SK-N-SH treated with all-trans-retinoic acid at 6 μM for 48 hours (cell line): Measurements from ENCODE around the gene FHOD3.

Experiments used
- ATAC-seq: fragments of 200-7000 bp; cut with Tn5 transposase; 3 replicates; pipeline ENCODE4 v1.9.1; 2020; ENCODE audit warnings: mild to moderate bottlenecking, moderate library complexity
- BACH2 ChIP-seq: fragments of 250-450 bp; sonication (Bioruptor Pico); IDR thresholded peaks from 2 replicates; pipeline ENCODE4 v1.9.0; 2021; ENCODE audit warnings: mild to moderate bottlenecking, borderline replicate concordance
- CREB5 ChIP-seq: fragments of 250-450 bp; sonication (Bioruptor Pico); IDR thresholded peaks from 2 replicates; pipeline ENCODE4 v1.5.1; 2020; ENCODE audit warnings: low read depth, mild to moderate bottlenecking, moderate library complexity
- CSDC2 ChIP-seq: fragments of 250-450 bp; sonication (Bioruptor Pico); IDR thresholded peaks from 2 replicates; pipeline ENCODE4 v1.5.0; 2020; ENCODE audit warnings: mild to moderate bottlenecking, moderate library complexity
- GLIS3 ChIP-seq: fragments of 250-450 bp; sonication (Bioruptor Pico); IDR thresholded peaks from 2 replicates; pipeline ENCODE4 v1.5.0; 2020; ENCODE audit warnings: mild to moderate bottlenecking, moderate library complexity
- ISL1 ChIP-seq: fragments of 250-450 bp; sonication (Bioruptor Pico); IDR thresholded peaks from 2 replicates; pipeline ENCODE4 v2.1.2; 2022; ENCODE audit warnings: mild to moderate bottlenecking, moderate library complexity
- PPARA ChIP-seq: fragments of 250-450 bp; sonication (Bioruptor Pico); IDR thresholded peaks from 2 replicates; pipeline ENCODE4 v1.5.0; 2020; ENCODE audit warnings: mild to moderate bottlenecking, borderline replicate concordance
- RARB ChIP-seq: fragments of 250-450 bp; sonication (Bioruptor Pico); IDR thresholded peaks from 2 replicates; pipeline ENCODE4 v1.8.0; 2021; ENCODE audit warnings: mild to moderate bottlenecking, moderate library complexity
- TCF4 ChIP-seq: fragments of 250-450 bp; sonication (Bioruptor Pico); IDR thresholded peaks from 2 replicates; pipeline ENCODE4 v1.8.0; 2021; ENCODE audit warnings: mild to moderate bottlenecking, moderate library complexity, borderline replicate concordance
- TOX ChIP-seq: fragments of 250-450 bp; sonication (Bioruptor Pico); IDR thresholded peaks from 2 replicates; pipeline ENCODE4 v1.8.0; 2021; ENCODE audit warnings: mild to moderate bottlenecking, moderate library complexity, borderline replicate concordance
- ZC3H10 ChIP-seq: fragments of 250-450 bp; sonication (Bioruptor Pico); IDR thresholded peaks from 2 replicates; pipeline ENCODE4 v1.5.1; 2021; ENCODE audit warnings: mild to moderate bottlenecking, moderate library complexity
- ZFP3 ChIP-seq: fragments of 250-450 bp; sonication (Bioruptor Pico); IDR thresholded peaks from 2 replicates; pipeline ENCODE4 v1.5.0; 2020; ENCODE audit warnings: mild to moderate bottlenecking, moderate library complexity
- TF ChIP-seq, protein P1 (sequence below): fragments of 250-450 bp; sonication (Bioruptor Pico); IDR thresholded peaks from 2 replicates; pipeline ENCODE4 v1.8.0; 2021; ENCODE audit warnings: low read depth, mild to moderate bottlenecking, moderate library complexity, borderline replicate concordance
- TF ChIP-seq, protein P2 (sequence below): fragments of 250-450 bp; sonication (Bioruptor Pico); IDR thresholded peaks from 2 replicates; pipeline ENCODE4 v1.5.1; 2021; ENCODE audit warnings: mild to moderate bottlenecking, moderate library complexity
- TF ChIP-seq, protein P3 (sequence below): fragments of 250-450 bp; sonication (Bioruptor Pico); IDR thresholded peaks from 2 replicates; pipeline ENCODE4 v1.5.0; 2020; ENCODE audit warnings: mild to moderate bottlenecking, moderate library complexity

FHOD3 gene

GRCh38 chr18:36372903-36373311, 75.4 kb downstream of the FHOD3 start (continued):
- TF ChIP-seq TOX (CRISPR knock-in tag) (no peak), ZFP3 (CRISPR knock-in tag) (no peak)
- TF ChIP-seq, all 23 proteins: peak for 0

GRCh38 chr18:36374262-36374661, 76.7 kb downstream of the FHOD3 start:
- TF ChIP-seq CREB5 = no peak
- TF ChIP-seq ZC3H10 (CRISPR knock-in tag) = peak; percentile 70
- peak; percentile 86 for TF ChIP-seq ISL1 (CRISPR knock-in tag)
- TF ChIP-seq GLIS3 = peak; percentile 49; the same call in 1 of the 2 replicates
- peak; percentile 33; the same call in 1 of the 3 replicates for ATAC-seq

GRCh38 chr18:36375118-36375517, 77.6 kb downstream of the FHOD3 start:
- TF ChIP-seq, protein P1, sequence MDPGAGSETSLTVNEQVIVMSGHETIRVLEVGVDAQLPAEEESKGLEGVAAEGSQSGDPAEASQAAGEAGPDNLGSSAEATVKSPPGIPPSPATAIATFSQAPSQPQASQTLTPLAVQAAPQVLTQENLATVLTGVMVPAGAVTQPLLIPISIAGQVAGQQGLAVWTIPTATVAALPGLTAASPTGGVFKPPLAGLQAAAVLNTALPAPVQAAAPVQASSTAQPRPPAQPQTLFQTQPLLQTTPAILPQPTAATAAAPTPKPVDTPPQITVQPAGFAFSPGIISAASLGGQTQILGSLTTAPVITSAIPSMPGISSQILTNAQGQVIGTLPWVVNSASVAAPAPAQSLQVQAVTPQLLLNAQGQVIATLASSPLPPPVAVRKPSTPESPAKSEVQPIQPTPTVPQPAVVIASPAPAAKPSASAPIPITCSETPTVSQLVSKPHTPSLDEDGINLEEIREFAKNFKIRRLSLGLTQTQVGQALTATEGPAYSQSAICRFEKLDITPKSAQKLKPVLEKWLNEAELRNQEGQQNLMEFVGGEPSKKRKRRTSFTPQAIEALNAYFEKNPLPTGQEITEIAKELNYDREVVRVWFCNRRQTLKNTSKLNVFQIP = no peak
- TF ChIP-seq, protein P2, sequence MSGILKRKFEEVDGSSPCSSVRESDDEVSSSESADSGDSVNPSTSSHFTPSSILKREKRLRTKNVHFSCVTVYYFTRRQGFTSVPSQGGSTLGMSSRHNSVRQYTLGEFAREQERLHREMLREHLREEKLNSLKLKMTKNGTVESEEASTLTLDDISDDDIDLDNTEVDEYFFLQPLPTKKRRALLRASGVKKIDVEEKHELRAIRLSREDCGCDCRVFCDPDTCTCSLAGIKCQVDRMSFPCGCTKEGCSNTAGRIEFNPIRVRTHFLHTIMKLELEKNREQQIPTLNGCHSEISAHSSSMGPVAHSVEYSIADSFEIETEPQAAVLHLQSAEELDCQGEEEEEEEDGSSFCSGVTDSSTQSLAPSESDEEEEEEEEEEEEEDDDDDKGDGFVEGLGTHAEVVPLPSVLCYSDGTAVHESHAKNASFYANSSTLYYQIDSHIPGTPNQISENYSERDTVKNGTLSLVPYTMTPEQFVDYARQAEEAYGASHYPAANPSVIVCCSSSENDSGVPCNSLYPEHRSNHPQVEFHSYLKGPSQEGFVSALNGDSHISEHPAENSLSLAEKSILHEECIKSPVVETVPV (CRISPR knock-in tag) = no peak
- no peak for TF ChIP-seq PPARA (CRISPR knock-in tag)
- no peak for TF ChIP-seq BACH2 (CRISPR knock-in tag)
- no peak for TF ChIP-seq ZC3H10 (CRISPR knock-in tag)
- no peak for TF ChIP-seq TOX (CRISPR knock-in tag)
- TF ChIP-seq ZFP3 (CRISPR knock-in tag) = no peak
- TF ChIP-seq TCF4 (CRISPR knock-in tag) = no peak
- TF ChIP-seq, all 23 proteins: peak for 0
- ATAC-seq = no peak

DNA sequence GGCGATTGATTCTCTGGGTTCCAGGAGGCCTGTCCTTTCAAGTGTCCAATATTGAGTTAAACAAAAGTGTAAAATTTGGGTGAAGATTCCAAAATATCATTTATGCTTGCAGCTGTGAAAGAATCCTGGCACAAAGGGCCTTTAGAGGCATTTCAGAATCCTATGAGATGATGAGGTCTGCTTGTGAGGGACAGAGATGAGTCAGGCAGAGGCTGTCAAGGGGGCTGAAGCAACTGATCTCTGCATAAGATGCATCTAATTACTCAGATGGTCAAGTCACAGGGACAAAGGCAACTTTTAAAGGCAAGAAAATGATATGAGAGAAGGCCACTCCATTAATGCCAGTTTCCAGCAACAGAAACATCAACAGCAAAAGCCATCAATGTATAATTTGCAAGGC, 78.8 kb downstream of the FHOD3 start:
- TF ChIP-seq, protein P1 = no peak
- TF ChIP-seq, protein P3, sequence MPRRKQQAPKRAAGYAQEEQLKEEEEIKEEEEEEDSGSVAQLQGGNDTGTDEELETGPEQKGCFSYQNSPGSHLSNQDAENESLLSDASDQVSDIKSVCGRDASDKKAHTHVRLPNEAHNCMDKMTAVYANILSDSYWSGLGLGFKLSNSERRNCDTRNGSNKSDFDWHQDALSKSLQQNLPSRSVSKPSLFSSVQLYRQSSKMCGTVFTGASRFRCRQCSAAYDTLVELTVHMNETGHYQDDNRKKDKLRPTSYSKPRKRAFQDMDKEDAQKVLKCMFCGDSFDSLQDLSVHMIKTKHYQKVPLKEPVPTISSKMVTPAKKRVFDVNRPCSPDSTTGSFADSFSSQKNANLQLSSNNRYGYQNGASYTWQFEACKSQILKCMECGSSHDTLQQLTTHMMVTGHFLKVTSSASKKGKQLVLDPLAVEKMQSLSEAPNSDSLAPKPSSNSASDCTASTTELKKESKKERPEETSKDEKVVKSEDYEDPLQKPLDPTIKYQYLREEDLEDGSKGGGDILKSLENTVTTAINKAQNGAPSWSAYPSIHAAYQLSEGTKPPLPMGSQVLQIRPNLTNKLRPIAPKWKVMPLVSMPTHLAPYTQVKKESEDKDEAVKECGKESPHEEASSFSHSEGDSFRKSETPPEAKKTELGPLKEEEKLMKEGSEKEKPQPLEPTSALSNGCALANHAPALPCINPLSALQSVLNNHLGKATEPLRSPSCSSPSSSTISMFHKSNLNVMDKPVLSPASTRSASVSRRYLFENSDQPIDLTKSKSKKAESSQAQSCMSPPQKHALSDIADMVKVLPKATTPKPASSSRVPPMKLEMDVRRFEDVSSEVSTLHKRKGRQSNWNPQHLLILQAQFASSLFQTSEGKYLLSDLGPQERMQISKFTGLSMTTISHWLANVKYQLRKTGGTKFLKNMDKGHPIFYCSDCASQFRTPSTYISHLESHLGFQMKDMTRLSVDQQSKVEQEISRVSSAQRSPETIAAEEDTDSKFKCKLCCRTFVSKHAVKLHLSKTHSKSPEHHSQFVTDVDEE = no peak
- peak; percentile 42; the same call in 2 of the 3 replicates for ATAC-seq

GRCh38 chr18:36377626-36378025, 80.1 kb downstream of the FHOD3 start:
- TF ChIP-seq, protein P2 (CRISPR knock-in tag) = no peak
- no peak for TF ChIP-seq ISL1 (CRISPR knock-in tag)
- TF ChIP-seq RARB = no peak
- TF ChIP-seq, protein P3 = no peak
- no peak for TF ChIP-seq ZC3H10 (CRISPR knock-in tag)
- TF ChIP-seq TCF4 (CRISPR knock-in tag) = no peak
- no peak for TF ChIP-seq CSDC2 (CRISPR knock-in tag)
- ATAC-seq = peak; percentile 23
